Left renal cortex interstitium (tissue), 4 donors: ENCODE data around the gene MBNL2. TPM values are rescaled to one million over a fixed set of nuclear protein-coding genes. Genes with fewer than 3 reads are reported as not detected.

ENCODE experiments used
- DNase-seq, 4 donors: peaks; one replicate each; pipeline ENCODE4 v3.0.0-alpha.2; 2013; ENCODE audit warnings: low read depth in 4 of 4, low spot score in 2 of 4, missing footprints in 1 of 4
- polyA plus RNA-seq, 4 donors: library from polyadenylated mRNA; unstranded; fragments of 120-200 nt; gene quantifications; one replicate each; pipeline ENCODE4 v1.2.1, GENCODE V29; 2013; ENCODE audit not compliant: insufficient read length in 4 of 4

MBNL2 gene
- polyA plus RNA-seq, 4 donors, result 59.5 to 68.6 (median 62.5) TPM

DNA sequence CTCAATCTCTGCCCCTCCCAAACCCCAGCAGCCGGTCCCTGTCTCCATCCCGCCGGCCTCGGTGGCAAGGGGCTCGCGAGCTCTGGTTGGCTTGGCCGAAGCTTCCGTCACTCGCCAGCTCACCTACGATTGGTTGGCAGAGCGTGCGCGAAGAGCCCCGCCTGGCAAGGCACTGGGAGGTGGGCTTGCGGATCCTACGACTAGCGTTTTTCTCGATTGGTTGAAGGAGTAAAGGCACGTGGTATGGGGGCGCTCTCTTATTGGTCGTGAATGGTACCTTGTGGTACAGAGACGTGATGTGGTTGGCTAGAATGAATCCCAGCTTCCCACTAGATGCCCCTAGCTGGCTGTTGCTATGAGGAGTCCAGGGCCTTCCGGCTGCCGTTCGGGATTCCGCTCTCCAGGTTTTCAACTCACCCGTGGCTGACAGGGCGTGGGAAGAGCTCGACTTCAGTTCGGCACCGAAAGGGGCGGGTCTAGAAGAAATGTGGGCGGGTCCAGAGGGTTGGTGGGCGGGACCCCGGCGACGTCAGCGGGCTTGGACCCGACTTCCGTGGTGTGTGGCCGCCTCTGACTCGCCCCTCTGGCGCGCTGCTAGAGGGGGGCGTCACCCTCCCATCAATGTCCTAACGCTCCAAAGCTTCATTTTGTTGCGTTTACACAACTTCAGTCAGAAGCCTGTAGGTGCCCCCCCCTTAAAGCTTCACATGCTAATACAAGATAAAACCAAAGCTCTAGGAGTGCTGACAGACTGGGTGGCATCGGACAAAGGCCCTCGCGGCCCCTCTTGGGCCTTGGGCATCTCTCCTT is 211.0 kb downstream of the MBNL2 start:
- peak; percentile 98 to 99 (median 99) for DNase-seq

DNA sequence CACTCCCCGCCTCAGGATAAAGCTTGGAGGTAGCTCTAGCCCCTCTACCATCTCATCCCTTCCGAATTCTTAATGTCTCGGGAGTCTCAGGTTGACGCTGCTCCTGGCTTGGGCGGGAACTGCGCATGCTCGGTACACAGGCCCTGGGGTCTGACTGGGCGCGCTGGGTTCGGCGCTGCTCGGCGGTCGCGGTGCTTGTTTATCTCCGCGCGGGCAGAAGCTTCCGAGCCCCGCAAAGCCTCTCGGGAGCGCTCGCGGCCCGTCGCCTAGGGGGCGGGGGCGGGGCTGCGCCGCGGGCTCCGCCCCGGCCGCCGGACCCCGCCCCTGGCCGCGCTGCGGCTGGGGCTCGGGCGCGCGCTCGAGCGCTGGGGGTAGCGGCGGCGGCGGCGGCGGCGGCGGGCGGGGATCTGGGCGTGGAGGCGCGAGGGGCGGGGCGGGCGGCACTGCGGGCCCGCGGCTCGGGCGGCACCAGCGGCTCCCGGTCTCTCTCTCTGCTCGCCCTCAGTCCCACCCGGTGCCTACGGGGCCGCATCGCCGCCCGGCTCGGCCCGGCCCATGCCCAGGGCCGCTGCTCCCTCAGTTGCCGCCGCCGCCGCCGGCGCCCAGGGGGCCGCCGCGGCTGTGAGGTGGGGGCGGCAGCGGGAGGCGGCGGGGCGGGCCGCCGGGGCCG is 211.7 kb downstream of the MBNL2 start, which contains the start of gene RAP2A:
RAP2A (plus strand) TSS at position 443 of the 670 bp plus-strand sequence. CDS start 302 bp downstream, outside the sequence.
- peak in 3 of 4 donors; percentile 80 to 85 (median 81) for DNase-seq

DNA sequence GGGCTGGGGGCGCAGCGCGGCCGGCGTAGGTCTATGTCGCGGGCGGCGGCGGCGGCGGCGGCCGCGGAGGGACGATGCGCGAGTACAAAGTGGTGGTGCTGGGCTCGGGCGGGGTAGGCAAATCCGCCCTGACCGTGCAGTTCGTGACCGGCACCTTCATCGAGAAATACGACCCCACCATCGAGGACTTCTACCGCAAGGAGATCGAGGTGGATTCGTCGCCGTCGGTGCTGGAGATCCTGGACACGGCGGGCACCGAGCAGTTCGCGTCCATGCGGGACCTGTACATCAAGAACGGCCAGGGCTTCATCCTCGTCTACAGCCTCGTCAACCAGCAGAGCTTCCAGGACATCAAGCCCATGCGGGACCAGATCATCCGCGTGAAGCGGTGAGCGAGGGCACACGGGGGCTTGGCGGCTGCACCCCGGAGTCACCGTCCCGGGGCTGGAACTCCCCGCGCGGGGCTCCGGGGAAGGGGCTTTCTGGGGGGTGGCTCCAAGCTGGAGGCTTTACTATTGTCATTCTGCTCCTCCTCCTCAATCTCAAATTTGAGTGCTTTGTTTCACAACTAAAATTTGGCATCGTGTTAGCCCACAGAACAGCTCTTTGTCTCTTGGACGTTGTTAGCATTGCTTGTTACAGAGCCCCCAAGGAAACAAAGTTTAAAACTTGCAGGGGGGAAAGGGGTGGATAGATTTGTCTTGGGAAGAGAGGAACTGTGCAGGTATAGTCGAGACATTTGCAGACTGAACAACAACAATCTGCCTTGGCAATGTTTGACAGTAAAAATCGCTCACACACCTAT is 212.5 kb downstream of the MBNL2 start:
- no peak for DNase-seq

DNA sequence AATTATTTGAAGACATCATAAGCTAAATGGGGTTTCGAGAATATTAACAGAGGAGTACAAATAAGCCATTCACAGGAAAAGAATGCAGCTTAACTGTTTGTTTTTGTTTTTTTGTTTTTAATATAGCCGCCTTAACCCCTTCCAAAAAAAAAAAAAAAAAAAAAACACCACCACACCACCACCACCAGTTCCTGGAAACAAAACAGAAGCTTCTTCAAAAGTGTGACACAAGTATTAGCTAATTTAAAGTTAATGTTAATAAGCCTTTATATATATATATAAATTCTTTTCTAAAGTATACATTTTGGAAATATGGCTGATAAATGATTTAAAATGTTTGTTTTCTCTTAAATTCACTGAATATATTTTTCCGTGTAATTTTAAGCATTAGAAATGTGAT is 213.2 kb downstream of the MBNL2 start:
- no peak for DNase-seq

DNA sequence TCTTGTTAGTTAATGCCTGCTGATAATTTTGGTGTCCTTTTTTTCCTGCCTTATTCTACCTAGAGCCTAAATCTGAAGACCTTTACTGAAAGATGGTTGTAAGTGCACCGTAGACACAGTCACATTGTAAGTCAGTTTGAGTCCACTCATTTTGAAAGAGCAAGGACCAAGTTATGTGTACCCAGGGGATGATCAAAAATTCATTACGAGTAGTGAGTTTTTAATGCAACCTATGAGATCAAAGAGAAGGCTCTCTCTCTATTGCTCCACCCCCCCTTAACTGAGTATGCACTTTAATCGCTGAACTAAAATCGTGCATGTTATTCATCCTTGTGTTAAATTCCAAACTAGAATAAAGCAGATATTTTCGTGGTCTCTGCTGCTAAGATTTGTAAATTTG is 213.7 kb downstream of the MBNL2 start:
- no peak for DNase-seq

DNA sequence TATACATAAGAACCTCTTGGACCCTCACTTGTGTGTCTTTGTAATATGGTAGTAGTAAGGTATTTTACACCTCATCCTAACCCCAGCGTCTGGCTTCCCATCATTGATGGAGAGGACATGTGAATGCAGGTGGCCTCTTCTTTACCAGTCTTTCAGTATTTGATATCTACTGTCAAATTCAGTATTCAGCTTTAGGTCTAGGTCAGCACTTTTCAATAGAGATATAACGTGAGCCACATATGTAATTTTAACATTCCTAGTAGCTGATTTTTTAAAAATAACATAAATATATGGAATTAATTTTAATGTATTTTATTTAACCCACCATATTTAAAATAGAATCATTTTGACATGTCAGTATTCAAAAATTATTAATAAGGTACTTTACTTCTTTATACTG is 214.7 kb downstream of the MBNL2 start:
- no peak for DNase-seq

DNA sequence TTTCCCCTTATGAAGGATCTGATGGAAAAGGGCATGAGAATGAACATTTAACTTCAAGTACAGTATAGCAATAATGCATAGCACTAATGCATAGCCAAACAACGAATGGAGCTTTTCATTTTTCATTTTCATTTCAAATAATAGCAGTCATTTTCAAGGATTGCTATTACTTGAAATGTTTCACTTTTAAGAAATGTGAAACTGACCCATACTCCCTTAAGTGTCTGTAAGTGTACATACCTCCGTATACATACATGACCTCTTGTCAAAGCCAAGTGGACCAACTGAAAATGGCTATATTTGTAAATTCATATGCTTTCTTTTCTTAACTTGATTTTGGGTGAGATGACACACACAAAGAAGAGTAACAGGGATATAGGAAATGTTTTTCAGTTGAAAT is 215.6 kb downstream of the MBNL2 start:
- no peak for DNase-seq

DNA sequence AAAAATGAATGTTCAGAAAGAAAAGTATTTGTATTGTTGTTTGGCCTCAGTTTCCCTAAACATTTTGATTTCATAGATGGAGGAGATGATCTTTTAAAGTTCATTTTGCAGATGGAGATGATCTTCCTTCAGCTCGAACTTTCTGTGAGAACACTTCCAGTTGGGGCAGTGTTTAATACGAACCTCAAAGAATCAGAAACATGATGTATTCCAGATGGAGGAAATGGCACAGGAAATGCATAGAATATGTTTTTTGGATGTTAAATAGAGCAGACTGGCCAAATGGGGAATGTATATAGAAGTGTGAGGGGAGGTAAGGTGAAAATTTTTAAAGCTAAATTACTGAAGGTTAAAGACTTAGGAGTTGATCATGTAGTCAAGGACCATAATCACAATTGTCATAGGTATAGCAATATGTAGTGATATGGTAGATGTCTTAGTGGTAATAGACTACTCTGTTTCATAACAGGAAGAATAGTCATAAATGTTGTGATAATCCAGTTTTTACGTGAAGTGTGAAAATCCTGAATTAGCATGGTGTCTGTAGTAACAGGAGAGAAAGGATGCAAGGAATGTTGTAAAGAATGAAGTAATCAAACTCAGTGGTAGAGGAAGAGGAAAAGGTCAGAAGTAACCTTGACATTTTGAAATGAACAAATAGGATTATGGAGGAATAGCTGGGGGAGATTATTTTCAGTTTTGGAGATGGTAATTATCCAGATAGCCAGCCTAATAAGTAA is 216.9 kb downstream of the MBNL2 start:
- DNase-seq, result no peak

DNA sequence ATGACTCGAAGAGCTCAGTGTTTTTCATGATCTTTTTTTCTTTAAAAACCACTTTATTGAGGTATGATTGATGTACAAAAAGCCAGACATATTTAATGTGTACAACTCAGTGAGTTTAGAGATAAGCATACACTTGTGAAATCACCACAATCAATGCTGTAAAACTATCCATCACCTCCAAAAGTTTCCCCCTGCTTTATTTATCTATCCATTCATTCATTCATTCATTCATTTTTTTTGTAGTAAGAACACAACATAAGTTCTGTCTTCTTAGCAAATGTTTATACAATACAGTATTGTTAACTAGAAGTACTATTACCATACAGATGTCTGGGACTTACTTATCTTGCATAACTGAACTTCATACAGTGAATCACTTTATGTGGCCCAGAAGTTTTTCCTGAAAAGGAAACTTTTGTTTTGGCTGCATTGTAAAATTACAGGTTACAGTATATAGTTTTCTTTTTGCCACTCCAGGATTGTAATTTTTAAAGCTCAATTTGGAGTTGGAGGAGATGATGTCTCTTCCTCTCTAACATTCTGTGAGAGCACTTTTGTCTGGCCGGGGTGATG is 218.6 kb downstream of the MBNL2 start:
- no peak for DNase-seq

DNA sequence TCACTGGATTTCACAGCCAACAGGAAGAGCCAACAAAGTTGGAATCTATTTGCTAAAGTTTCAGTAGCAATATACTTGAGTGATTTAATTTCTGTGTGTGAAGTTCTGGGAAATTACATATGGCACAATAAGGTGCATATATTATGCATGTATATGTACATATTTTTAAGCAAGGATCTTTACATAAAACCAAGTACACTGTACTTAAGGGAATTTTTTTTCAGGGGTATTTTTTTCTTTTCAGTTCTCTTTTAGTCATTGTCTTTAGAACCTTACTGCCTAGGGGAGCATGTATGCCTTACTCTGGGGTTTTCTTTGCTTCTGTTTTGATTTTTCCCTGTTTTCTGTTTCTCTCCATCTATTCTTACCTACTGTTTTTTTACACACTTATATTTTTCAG is 219.2 kb downstream of the MBNL2 start:
- no peak for DNase-seq

Other genes with a start within 250 kb of the MBNL2 start
- gene OXGR1, start 227.9 kb upstream of the MBNL2 start, polyA plus RNA-seq, result 1 to 10 TPM; 3.8 to 4.9 (median 4.2) TPM
- gene RAP2A, start 211.8 kb downstream of the MBNL2 start, polyA plus RNA-seq, result 10 to 100 TPM; 36.6 to 42.5 (median 40.9) TPM